ENCODE data around the gene RALGPS1.

The RALGPS1 gene

GRCh38 chr9:127205952-127206351 is 291.4 kb downstream of the RALGPS1 start:
- no peak for DNase-seq (ENCODE audit: low read depth)

GRCh38 chr9:127206666-127207065 is 292.1 kb downstream of the RALGPS1 start:
- DNase-seq (ENCODE audit: low read depth): no peak

GRCh38 chr9:127207734-127208410 is 293.3 kb downstream of the RALGPS1 start:
- DNase-seq (ENCODE audit: low read depth): no peak

- DNase-seq (ENCODE audit: low read depth): no peak
Observed at GRCh38 chr9:127208416-127208815, 293.8 kb downstream of the RALGPS1 start.

- no peak for DNase-seq (ENCODE audit: low read depth)
Observed at GRCh38 chr9:127209220-127209619, 294.6 kb downstream of the RALGPS1 start.

GRCh38 chr9:127209948-127210640 is 295.5 kb downstream of the RALGPS1 start:
- no peak for DNase-seq (ENCODE audit: low read depth)

- DNase-seq (ENCODE audit: low read depth): no peak
Observed at GRCh38 chr9:127210851-127211730, 296.5 kb downstream of the RALGPS1 start.

GRCh38 chr9:127211983-127212382 is 297.4 kb downstream of the RALGPS1 start:
- no peak for DNase-seq (ENCODE audit: low read depth)

- DNase-seq (ENCODE audit: low read depth): no peak
Observed at GRCh38 chr9:127212453-127212852, 297.9 kb downstream of the RALGPS1 start.

- DNase-seq (ENCODE audit: low read depth): no peak
Observed at GRCh38 chr9:127213859-127214258, 299.3 kb downstream of the RALGPS1 start.

GRCh38 chr9:127214421-127215267 is 300.1 kb downstream of the RALGPS1 start:
- DNase-seq (ENCODE audit: low read depth): peak; percentile 24

GRCh38 chr9:127215268-127216209 is 301.0 kb downstream of the RALGPS1 start:
- DNase-seq (ENCODE audit: low read depth): no peak

GRCh38 chr9:127216210-127216887 is 301.8 kb downstream of the RALGPS1 start:
- DNase-seq (ENCODE audit: low read depth): no peak

GRCh38 chr9:127216888-127217217 is 302.3 kb downstream of the RALGPS1 start:
- DNase-seq (ENCODE audit: low read depth): no peak

- DNase-seq (ENCODE audit: low read depth): no peak
Observed at GRCh38 chr9:127218818-127219217, 304.2 kb downstream of the RALGPS1 start.

- no peak for DNase-seq (ENCODE audit: low read depth)
Observed at GRCh38 chr9:127219520-127219919, 304.9 kb downstream of the RALGPS1 start.

- no peak for DNase-seq (ENCODE audit: low read depth)
Observed at GRCh38 chr9:127221695-127222094, 307.1 kb downstream of the RALGPS1 start.

- DNase-seq (ENCODE audit: low read depth): no peak
Observed at GRCh38 chr9:127222388-127223095, 308.0 kb downstream of the RALGPS1 start.

- no peak for DNase-seq (ENCODE audit: low read depth)
Observed at GRCh38 chr9:127223266-127223665, 308.7 kb downstream of the RALGPS1 start.

GRCh38 chr9:127223810-127224177 is 309.2 kb downstream of the RALGPS1 start:
- no peak for DNase-seq (ENCODE audit: low read depth)
